Prostate gland (tissue), 2 donors: ENCODE measurements around the gene USP25. TPM values are rescaled to one million over a fixed set of nuclear protein-coding genes. Genes with fewer than 3 reads are reported as not detected.
A peak's percentile ranks its signal among the peaks of the same experiment; 100 is the strongest.

Experiments
- DNase-seq: peaks from one replicate; pipeline ENCODE4 v3.0.0-alpha.2; 2019; ENCODE audit warnings: low spot score
- H3K27ac ChIP-seq, 2 donors: fragments of 200-600 bp; sonication (generic); 2 replicates each; pipeline ENCODE4 v1.5.1; 2017 to 2019
- H3K27me3 ChIP-seq: fragments of 200-600 bp; sonication (generic); replicated peaks from 2 replicates; pipeline ENCODE4 v1.5.1; 2019; ENCODE audit not compliant: insufficient read depth
- H3K36me3 ChIP-seq, 2 donors: fragments of 200-600 bp; sonication (generic); 1 replicate in 1 of 2; 2 replicates in 1 of 2; pipeline versions ENCODE4 v1.5.1 to v1.8.1; 2017 to 2019
- H3K4me1 ChIP-seq: fragments of 200-600 bp; sonication (generic); replicated peaks from 2 replicates; pipeline ENCODE4 v1.5.1; 2019
- H3K4me3 ChIP-seq, 2 donors: fragments of 200-600 bp; sonication (generic); 2 replicates each; pipeline ENCODE4 v1.5.1; 2017 to 2019
- H3K9me3 ChIP-seq: fragments of 200-600 bp; sonication (generic); 2 replicates; pipeline ENCODE4 v1.5.1; 2017
- POLR2A ChIP-seq: fragments of 450-650 bp; IDR thresholded peaks from one replicate; pipeline ENCODE4 v1.6.1; 2016; ENCODE audit warnings: antibody characterized with exemption, mild to moderate bottlenecking
- POLR2AphosphoS5 ChIP-seq: sonication (generic); formaldehyde crosslinking; IDR thresholded peaks from one replicate; pipeline ENCODE4 v1.6.1; 2017; ENCODE audit warnings: antibody characterized with exemption
- WGBS: methylation state at CpG from one replicate; pipeline ENCODE4 v1.1.5; 2018; 5-methylcytosine and 5-hydroxymethylcytosine counted together
- intact Hi-C: fragments of 100-400 bp; cut with DNase I; formaldehyde crosslinking; loops from one replicate; pipeline ENCODE4 v1.14.2; 2022
- total RNA-seq, 2 donors: library from RNA; depleted of rRNA; stranded (reverse); fragments of >200 nt; gene quantifications; one replicate each; pipeline ENCODE4 v1.1.0, GENCODE V29; 2016
- TF ChIP-seq, protein P1 (sequence below), 4 experiments: fragments of 200-600 bp in 2 of 4; fragments of 450-650 bp in 2 of 4; sonication (generic) in 2 of 4; IDR thresholded peaks; 1 replicate in 3 of 4; 2 replicates in 1 of 4; pipeline ENCODE4 v1.5.1; 2016 to 2019; ENCODE audit warnings: antibody characterized with exemption in 4 of 4, mild to moderate bottlenecking in 2 of 4, moderate library complexity in 2 of 4

Gene USP25
- total RNA-seq, 2 donors from 2014 or later: 30.4 to 49.3 TPM

DNA sequence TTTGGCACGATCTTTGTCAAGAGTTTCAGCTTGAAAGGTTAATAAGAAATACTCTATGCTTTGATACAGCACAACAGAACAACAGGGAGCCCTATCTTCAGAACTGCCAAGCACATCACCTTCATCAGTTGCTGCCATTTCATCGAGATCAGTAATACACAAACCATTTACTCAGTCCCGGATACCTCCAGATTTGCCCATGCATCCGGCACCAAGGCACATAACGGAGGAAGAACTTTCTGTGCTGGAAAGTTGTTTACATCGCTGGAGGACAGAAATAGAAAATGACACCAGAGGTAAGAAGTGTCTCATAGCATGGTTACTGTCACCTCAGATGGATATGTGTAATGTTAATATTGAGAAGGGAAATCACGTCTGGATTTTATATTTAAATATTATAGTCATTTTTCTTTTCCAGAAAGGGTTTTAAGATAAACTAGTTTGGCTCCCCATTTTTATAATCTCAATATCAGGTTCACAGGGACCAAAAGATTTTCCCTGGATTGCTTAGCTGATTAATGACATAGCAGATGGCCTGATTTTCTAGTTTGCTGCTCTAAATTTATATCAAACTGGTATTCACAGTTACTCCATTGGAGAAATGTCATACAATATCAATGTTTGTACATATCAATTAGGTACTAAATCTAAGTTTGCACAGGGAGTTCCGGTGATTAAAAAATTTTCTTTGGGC is 97.3 kb downstream of the USP25 start:
- H3K27ac ChIP-seq: peak overlapping the region in 1 of 2 donors; percentile 10
- no peaks in the 10 kb centered on the region for H3K36me3 ChIP-seq
- H3K9me3 ChIP-seq: no peaks in the 10 kb centered on the region
- no peak overlapping the region for H3K4me3 ChIP-seq
- intact Hi-C loops: loop anchor here (10.0 kb wide), 1 partner anchor 92 kb away; no protein-coding TSS in a partner anchor
- H3K27me3 ChIP-seq: no peaks in the 10 kb centered on the region
- 74% methylated on average over 8 of the region's 8 CpGs for WGBS
- H3K4me1 ChIP-seq: no peaks in the 10 kb centered on the region
- DNase-seq: no peak
- TF ChIP-seq POLR2A (no peak), POLR2AphosphoS5 (no peak)
- TF ChIP-seq, protein P1, sequence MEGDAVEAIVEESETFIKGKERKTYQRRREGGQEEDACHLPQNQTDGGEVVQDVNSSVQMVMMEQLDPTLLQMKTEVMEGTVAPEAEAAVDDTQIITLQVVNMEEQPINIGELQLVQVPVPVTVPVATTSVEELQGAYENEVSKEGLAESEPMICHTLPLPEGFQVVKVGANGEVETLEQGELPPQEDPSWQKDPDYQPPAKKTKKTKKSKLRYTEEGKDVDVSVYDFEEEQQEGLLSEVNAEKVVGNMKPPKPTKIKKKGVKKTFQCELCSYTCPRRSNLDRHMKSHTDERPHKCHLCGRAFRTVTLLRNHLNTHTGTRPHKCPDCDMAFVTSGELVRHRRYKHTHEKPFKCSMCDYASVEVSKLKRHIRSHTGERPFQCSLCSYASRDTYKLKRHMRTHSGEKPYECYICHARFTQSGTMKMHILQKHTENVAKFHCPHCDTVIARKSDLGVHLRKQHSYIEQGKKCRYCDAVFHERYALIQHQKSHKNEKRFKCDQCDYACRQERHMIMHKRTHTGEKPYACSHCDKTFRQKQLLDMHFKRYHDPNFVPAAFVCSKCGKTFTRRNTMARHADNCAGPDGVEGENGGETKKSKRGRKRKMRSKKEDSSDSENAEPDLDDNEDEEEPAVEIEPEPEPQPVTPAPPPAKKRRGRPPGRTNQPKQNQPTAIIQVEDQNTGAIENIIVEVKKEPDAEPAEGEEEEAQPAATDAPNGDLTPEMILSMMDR (IDR thresholded peaks at IDR 0.05): no peak

DNA sequence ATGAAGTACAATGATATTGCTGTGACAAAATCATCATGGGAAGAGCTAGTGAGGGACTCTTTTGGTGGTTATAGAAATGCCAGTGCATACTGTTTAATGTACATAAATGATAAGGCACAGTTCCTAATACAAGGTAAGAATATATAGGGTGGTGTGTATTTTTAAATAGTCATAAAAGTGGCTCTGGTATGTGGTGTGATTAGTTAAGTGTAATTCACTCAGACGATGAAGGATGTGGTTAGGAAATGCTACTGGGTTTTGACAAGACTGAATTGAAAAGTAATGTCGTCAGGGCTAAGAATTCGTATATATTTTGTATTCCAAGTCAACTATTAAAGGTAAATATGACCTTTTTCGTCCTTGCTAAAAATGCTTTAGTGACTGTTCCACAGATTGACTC is 101.7 kb downstream of the USP25 start:
- no peak for DNase-seq
- Histone ChIP-seq H3K4me3 (no peak overlapping the region), H3K4me1 (no peaks in the 10 kb centered on the region), H3K27ac (no peak overlapping the region), H3K27me3 (no peaks in the 10 kb centered on the region), H3K36me3 (no peaks in the 10 kb centered on the region), H3K9me3 (no peaks in the 10 kb centered on the region)
- WGBS: 84% methylated on average over 4 of the region's 4 CpGs
- intact Hi-C loops: no loop called here
- TF ChIP-seq, protein P1 (IDR thresholded peaks at IDR 0.05): no peak
- TF ChIP-seq POLR2AphosphoS5 (no peak), POLR2A (no peak)

DNA sequence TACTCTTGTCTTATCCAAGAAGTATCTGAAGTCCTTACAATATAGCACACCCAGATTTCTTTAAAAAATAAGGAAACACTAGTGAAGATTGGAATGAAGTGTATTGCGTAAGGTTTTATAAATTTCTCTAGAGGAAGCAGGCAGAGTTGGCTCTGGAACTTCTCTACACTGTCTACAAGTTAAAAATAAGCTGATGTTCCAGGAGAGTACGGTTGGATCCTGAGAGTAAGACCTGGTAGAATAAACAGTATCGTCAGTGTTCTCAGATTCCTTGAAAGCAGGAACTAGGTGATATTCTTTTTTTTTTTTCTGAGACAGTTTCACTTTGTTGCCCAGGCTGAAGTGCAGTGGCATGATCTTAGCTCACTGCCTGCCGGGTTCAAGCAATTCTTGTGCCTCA is 107.9 kb downstream of the USP25 start:
- Histone ChIP-seq H3K36me3 (no peaks in the 10 kb centered on the region), H3K4me3 (no peak overlapping the region), H3K9me3 (no peaks in the 10 kb centered on the region), H3K4me1 (no peaks in the 10 kb centered on the region), H3K27me3 (no peaks in the 10 kb centered on the region), H3K27ac (peak overlapping the region; percentile 12 to 24)
- TF ChIP-seq, protein P1 (IDR thresholded peaks at IDR 0.05): no peak
- TF ChIP-seq POLR2AphosphoS5 (peak; percentile 74), POLR2A (no peak)
- DNase-seq: peak; percentile 19
- WGBS: 30% methylated on average over 4 of the region's 4 CpGs
- intact Hi-C loops: no loop called here

DNA sequence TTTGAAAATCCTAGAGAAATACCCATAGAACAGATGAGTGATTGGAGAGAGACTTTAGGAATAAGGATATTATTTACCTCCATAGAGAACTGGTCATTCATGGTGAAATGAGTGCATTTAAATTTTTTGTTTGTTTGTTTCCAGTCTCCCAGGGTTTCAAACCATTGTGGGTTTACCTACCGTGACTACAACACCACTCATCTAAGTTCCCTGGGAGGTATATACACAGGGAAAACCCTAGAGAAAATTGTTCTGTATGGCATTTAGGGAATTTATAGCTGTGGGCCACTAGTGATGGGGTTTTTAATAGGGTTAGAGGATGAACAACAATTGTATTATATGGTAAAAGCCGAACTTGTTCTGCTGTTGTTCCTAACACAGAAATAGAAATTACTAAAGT is 109.2 kb downstream of the USP25 start:
- no peak overlapping the region for H3K27ac ChIP-seq
- WGBS: 100% methylated on average over 2 of the region's 2 CpGs
- TF ChIP-seq POLR2A (no peak), POLR2AphosphoS5 (no peak)
- TF ChIP-seq, protein P1 (IDR thresholded peaks at IDR 0.05): no peak
- H3K4me3 ChIP-seq: no peak overlapping the region
- H3K9me3 ChIP-seq: no peaks in the 10 kb centered on the region
- intact Hi-C loops: no loop called here
- no peak for DNase-seq
- no peaks in the 10 kb centered on the region for H3K36me3 ChIP-seq
- H3K4me1 ChIP-seq: no peaks in the 10 kb centered on the region
- H3K27me3 ChIP-seq: no peaks in the 10 kb centered on the region

DNA sequence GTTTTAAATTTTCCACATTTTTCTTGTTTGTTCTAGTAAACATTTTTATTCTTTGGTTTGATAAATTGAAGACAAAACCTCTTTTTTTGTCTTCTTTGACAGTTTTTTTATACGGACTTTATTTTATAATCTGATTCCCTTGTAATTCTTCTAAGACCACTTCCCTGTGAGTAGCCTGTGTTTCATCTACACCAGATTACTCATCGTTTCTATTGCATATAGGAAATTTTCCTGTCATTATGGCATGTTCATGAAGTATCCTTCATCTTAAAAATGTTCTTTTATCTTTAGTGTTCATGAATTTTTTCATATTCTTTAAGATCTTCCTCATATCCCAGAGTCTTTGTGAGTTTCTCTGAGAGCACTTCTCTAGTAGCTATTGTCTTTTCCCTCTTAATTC is 109.8 kb downstream of the USP25 start:
- 96% methylated on average over 2 of the region's 2 CpGs for WGBS

More for the DNA sequence above, 109.8 kb downstream of the USP25 start:
- H3K27ac ChIP-seq: no peak overlapping the region
- TF ChIP-seq, protein P1 (IDR thresholded peaks at IDR 0.05): no peak
- TF ChIP-seq POLR2A (no peak), POLR2AphosphoS5 (no peak)
- H3K27me3 ChIP-seq: no peaks in the 10 kb centered on the region
- intact Hi-C loops: no loop called here
- H3K9me3 ChIP-seq: no peaks in the 10 kb centered on the region
- DNase-seq: no peak
- H3K4me1 ChIP-seq: no peaks in the 10 kb centered on the region
- no peaks in the 10 kb centered on the region for H3K36me3 ChIP-seq
- H3K4me3 ChIP-seq: no peak overlapping the region
